Adipose tissue (tissue), 3 donors: ENCODE data around the gene SEPHS1. TPM values are rescaled to one million over a fixed set of nuclear protein-coding genes. Genes with fewer than 3 reads are reported as not detected.

Source experiments
- H3K27ac ChIP-seq: one replicate; pipeline ENCODE4 v1.5.1; 2013; ENCODE audit warnings: low read depth, low read length
- WGBS, 3 donors: extraction: QIAGEN DNeasy Blood & Tissue Kit; methylation state at CpG; one replicate each; pipeline ENCODE4 v1.1.7; 2013; 5-methylcytosine and 5-hydroxymethylcytosine counted together
- polyA plus RNA-seq, 3 donors: library from polyadenylated mRNA; stranded (reverse); fragments of 200-250 nt; gene quantifications; one replicate each; pipeline ENCODE4 v1.2.3, GENCODE V29; 2013
- donor health status: healthy with polysubstance abuse.
- donor health status: Bipolar disorder and iron deficiency.
- donor health status: healthy.

Gene SEPHS1
- polyA plus RNA-seq, 3 donors, result 22.9 to 43.0 (median 39.8) TPM

DNA sequence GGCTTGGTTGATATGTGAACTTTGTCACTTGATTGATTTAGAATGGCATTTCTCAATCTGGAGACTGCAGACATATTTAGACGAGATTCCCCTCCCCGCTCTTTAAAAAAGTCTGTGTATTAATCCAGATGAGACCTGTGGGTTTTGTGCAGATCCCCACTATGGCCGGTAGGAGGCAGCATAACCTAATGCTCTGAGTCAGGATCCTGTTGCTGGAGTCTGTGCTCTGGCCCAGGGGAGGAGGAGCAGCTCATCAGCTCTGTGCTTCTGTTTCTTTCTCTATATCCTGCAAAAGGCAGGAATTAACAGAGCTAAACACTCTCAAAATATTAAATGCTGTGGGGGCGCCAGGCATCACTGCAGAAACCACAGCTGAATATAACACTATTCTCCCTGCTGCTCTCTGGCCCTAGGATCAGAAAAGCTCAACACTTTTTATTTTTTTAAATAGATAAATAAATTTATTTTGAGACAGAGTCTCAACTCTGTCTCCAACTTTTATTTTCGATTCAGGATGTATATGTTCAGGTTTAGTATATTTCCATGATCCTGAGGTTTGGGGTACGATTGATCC lies 23.9 kb upstream of the SEPHS1 start:
- WGBS, 3 donors, result 22 to 29% (median 25%) methylated on average over 6 of the region's 6 CpGs
- no peak overlapping the region for H3K27ac ChIP-seq

GRCh38 chr10:13366891-13367290 lies 18.8 kb upstream of the SEPHS1 start:
- WGBS, 3 donors, result 85 to 95% (median 88%) methylated on average over 4 of the region's 4 CpGs
- H3K27ac ChIP-seq, result no peak overlapping the region

DNA sequence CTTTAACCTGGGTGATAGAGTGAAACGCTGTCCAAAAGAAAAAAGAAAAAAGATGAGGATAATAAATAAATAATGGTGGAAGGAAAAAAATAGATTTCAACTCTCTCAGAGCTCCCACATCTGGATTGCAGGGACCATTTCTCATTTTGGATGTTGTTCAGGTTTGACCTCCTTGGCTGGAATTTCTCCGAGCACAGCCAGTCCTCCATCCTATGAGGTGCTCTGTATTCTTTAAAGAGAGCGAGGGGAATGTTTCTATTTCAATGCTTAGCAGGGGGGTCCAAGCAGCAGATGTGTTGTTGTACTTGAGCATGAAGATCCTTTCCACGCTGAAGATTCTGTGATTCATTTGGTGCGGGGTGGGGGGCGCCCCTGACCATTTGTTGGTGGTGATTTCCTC lies 17.7 kb upstream of the SEPHS1 start:
- H3K27ac ChIP-seq, result no peak overlapping the region
- 73 to 79% (median 77%) methylated on average over 6 of the region's 6 CpGs for WGBS, 3 donors

- 58 to 75% (median 65%) methylated on average over 5 of the region's 5 CpGs for WGBS, 3 donors
- H3K27ac ChIP-seq, result no peak overlapping the region
These were observed 17.1 kb upstream of the SEPHS1 start for GRCh38 chr10:13365243-13365642.

DNA sequence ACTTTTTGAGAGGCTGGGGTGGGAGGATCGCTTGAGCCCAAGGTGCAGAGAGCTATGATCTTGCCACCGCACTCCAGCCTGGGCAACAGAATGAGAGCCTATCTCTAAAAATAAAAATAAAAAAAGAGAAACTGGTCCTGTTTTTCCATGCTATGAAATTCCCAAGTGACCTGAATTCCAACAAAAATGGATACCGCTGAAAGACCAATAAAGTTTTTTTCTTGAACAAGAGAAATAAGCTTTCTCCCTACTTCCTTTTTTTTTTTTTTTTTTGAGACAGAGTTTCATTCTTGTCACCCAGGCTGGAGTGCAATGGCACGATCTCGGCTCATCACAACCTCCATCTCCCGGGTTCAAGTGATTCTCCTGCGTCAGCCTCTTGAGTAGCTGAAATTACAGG lies 12.5 kb upstream of the SEPHS1 start:
- WGBS, 3 donors, result 76 to 79% (median 78%) methylated on average over 7 of the region's 7 CpGs
- H3K27ac ChIP-seq, result no peak overlapping the region

- 53 to 71% (median 58%) methylated on average over 4 of the region's 4 CpGs for WGBS, 3 donors
- no peak overlapping the region for H3K27ac ChIP-seq
These were observed 8.3 kb upstream of the SEPHS1 start for GRCh38 chr10:13356392-13356791.

- 87 to 90% (median 90%) methylated on average over 7 of the region's 7 CpGs for WGBS, 3 donors
- no peak overlapping the region for H3K27ac ChIP-seq
These were observed 6.7 kb upstream of the SEPHS1 start for GRCh38 chr10:13354783-13355182.

GRCh38 chr10:13352519-13352918 lies 4.4 kb upstream of the SEPHS1 start:
- no peak overlapping the region for H3K27ac ChIP-seq
- 40 to 51% (median 44%) methylated on average over 3 of the region's 3 CpGs for WGBS, 3 donors

GRCh38 chr10:13351340-13351915 lies 3.3 kb upstream of the SEPHS1 start:
- 42 to 59% (median 57%) methylated on average over 11 of the region's 11 CpGs for WGBS, 3 donors
- H3K27ac ChIP-seq, result no peak overlapping the region

- WGBS, 3 donors, result 0 to 2% (median 2%) methylated on average over 25 of the region's 25 CpGs
- no peak overlapping the region for H3K27ac ChIP-seq
These were observed 1.6 kb upstream of the SEPHS1 start for GRCh38 chr10:13349463-13350274.

GRCh38 chr10:13347500-13348156 lies 465 bp downstream of the SEPHS1 start:
- H3K27ac ChIP-seq, result peak overlapping the region; percentile 74
- WGBS, 3 donors, result 0 to 1% (median 0%) methylated on average over 19 to 93 of the region's 109 CpGs

- WGBS, 3 donors, result 0 to 1% (median 1%) methylated on average over 42 to 47 of the region's 47 CpGs
- peak overlapping the region; percentile 74 for H3K27ac ChIP-seq
These were observed 1.0 kb downstream of the SEPHS1 start for GRCh38 chr10:13347043-13347499.

DNA sequence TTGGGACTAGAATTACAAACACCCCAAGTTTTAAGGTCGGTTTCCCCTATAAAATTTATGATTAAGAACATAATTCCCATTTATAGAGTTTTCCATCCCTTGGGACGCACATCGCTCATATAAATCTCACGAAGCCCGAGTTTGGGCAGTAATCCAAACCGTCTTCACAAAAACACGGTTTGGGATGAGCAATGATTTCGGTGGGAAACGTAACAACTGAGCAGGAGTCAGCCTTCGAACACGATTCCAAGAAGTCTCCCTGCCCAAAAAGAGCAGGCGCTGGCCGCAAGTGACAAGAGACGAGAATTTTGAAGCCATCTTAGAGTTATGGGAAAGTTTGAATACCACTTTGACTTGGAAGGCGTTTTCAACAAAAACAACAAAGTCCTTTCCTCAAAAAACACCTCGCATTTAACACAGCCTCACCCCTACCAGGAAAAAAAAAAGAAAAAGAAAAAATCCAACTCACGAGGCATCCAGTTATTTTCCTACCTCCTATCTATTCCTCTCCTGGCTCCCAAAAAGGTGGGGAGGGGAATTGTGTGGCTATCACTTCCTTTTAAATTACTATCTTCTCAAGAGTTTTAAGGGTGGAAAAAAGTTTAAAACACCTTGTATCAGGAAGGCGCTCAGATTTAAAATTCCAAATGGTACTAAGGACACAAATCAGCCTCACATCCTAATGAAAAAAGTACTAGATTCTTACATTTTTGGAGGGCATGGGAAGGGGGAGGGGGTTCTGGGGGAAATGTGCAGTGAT lies 1.6 kb downstream of the SEPHS1 start:
- 9 to 23% (median 15%) methylated on average over 18 of the region's 18 CpGs for WGBS, 3 donors
- H3K27ac ChIP-seq, result no peak overlapping the region

DNA sequence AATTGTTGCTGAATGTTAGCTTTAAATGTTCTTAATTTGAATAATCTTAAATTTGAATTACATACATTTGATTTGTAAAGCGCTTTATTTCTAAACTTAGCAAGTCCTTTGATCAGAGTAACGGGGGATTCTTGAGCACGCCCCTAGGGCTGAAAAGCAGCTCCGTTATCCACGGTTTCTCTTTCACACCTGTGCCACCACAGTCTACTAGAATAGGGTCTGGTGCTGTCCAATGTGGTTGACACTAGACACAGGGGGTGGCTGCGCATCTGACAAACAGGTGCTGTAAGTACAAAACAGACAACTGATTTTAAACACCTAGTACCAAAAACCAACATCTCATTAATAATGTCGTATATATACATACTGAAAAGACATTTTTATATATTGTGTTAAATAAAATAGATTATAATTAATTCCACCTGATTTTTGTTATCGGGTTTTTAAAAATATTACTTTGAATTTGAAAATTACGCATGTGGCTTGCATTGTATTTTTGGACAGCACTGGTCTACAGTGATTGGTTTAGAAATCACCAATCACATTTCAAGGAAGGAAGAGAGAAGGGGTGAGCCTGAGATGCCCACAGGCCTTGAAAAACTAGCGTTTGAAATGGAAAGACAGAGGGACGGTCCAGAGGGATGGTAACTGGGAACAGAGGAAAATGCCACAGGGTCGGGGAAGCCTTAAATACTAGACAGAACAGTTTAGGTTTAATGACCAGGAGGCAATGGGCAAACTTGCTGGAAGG lies 7.3 kb downstream of the SEPHS1 start:
- H3K27ac ChIP-seq, result no peak overlapping the region
- WGBS, 3 donors, result 88 to 92% (median 90%) methylated on average over 12 of the region's 12 CpGs

- 76 to 80% (median 76%) methylated on average over 9 of the region's 9 CpGs for WGBS, 3 donors
- H3K27ac ChIP-seq, result no peak overlapping the region
These were observed 8.0 kb downstream of the SEPHS1 start for GRCh38 chr10:13340068-13340467.

DNA sequence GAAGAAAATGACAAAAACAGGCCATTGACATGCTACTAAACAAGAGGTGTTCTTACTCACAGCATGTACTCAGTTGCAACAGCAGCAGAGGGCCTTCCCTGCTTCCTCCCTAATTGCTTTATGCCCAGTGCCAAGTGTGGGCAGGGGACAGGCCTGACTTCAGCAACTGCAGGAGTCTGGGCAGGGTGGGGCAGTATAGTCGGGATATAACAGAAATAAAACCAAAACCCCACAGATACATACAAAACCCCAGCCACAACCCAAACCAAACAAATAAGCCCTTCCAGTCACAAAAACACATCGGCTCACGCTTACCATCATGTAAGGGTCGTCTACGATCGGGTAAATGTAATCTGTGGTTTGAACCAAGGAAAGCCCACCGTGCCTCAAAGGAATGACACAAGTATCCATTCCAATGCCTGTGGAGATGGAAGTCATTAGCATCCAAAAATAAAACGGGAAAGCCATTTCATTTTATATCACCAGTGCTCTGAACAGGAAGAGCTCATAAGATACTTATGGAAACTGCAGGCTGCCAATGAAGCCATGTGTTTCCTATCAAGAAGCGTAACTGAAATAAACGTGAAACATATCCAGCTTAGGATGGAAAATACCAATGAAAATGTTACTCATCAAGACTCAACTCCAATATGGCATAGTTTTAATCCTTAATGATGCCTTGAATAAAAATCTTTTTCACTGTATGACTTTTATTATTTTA lies 9.5 kb downstream of the SEPHS1 start:
- 41 to 74% (median 51%) methylated on average over 10 of the region's 10 CpGs for WGBS, 3 donors
- H3K27ac ChIP-seq, result no peak overlapping the region

GRCh38 chr10:13337827-13338196 lies 10.3 kb downstream of the SEPHS1 start:
- no peak overlapping the region for H3K27ac ChIP-seq
- WGBS, 3 donors, result 82 to 91% (median 89%) methylated on average over 6 of the region's 6 CpGs
